GM18951 (cell line): Measurements from ENCODE around the gene HELZ2.
"Not testable (repeated sequence)": the region's sequence is repeated elsewhere in the genome, so short reads cannot be mapped to it uniquely, and the experiment has no call there.

Experiments
- POLR2A ChIP-seq: IDR thresholded peaks from 4 replicates; pipeline ENCODE4 v1.6.1; 2011; ENCODE audit warnings: mild to moderate bottlenecking; ENCODE audit not compliant: insufficient read length, insufficient read depth; ENCODE audit errors: extremely low read depth
- in situ Hi-C: fragments of 300-500 bp; cut with MboI; formaldehyde crosslinking; loops from one replicate; pipeline ENCODE4 v1.12.0; 2022; ENCODE audit warnings: low sequenced_read_pairs, mixed read lengths, inconsistent platforms; ENCODE audit not compliant: unreplicated experiment

HELZ2 gene

DNA sequence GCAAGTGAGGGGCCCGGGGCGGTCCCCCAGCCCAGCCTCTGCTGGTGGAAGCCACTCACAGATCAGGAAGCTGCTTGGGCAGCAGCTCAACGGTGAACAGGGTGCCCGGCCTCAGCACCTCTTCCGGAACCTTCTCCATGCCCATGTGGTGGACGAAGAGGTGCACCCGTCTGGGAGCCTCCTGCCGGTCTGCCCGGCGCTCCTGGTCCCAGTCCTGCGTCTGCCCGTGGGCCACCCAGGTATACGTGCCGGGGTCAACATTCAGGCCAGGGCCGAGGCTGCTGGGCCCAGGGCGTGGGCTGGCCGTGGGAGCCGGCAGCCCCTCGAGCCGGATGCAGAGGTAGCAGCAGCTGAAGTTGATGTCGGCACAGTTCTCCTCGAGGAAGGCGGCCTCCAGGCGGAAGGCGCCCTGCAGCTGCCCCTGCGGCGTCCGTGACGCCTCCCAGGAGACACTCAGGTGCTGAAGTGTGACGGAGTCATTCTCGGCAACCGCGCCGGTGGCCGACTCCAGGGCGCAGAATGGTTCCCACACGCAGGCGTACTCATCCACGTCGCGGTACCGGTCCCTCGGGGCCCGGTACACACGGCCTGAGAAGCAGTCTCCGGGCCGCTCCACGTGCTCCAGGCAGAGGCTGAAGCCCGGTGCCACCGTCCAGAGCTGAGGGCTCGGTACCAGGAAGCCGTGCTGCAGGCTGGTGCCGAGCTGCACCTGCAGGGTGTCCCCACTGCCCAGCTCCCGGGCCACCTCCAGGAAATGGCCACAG, 11.4 kb downstream of the HELZ2 start:
- no peak for TF ChIP-seq POLR2A
- in situ Hi-C loops = no loop called here

DNA sequence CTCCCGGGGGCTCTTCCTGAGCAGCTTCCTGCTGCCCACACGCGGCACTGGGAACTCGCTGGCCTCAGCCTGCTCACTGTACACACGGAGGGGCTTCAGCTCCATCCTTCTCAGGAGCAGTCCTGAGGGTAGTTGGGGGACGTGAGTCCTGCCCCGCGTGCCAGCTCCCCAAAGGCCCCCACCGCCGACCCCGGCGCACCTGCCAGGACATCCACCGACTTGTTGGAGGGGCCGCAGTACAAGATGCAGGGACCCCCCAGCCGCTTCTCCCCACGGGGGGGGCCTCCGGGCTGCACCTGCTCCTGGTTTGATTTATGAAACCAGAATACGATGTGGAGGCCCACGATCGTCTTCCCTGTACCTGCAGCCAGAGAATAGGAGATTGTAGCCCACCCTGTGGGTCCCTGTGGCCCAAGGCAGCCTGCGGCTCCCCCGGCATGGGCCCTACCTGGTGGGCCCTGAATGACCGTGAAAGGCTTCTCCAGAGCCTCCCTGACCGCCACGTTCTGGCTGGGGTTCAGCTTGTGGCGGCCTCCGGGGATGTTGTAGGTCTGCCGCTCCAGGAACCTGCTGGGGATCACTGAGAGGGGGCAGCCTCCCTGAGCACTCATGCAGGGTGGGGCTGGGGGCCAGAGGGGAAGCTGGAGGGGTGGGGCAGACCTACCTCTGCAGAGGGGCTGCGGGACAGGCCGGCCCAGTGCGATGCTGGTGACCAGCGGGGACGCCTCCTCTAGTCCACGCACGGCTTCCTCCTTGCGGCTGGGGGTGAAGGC, 12.2 kb downstream of the HELZ2 start:
- in situ Hi-C loops = no loop called here
- TF ChIP-seq POLR2A = no peak

DNA sequence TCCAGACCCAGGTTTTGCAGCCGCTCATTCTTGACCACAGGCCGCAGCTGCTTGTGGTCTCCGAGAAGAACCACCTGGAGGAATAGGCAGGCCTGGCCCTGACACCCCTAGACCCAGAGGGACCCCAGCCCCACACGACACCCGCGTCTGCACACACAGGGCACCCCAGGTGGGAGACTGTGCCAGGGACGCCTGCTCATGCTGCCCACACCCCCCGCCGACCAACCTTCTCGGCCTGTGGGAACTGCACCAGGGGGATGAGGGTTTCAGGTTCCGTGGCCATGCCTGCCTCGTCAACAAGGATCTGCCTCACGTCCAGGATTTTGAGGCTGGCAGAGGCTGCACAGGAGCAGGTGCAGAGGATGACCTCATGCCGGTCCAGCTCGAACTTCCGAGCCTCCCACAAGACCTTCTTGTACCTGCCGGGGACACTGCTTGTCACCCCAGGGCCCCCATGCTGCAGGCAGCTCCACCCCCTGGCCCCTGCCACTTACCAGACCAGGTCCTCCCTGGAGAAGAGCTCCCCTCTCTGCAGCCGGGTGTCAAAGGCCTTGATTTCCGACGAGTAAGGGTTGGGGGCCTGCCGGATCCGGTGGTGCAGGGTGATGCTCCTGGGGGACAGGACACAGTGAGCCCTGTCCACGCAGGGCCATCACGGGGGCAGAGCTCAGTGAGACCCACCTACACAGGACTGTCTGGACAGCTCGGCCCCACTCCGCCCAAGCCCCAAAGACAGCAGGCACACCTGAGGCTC, 13.0 kb downstream of the HELZ2 start:
- in situ Hi-C loops = no loop called here
- TF ChIP-seq POLR2A = no peak

DNA sequence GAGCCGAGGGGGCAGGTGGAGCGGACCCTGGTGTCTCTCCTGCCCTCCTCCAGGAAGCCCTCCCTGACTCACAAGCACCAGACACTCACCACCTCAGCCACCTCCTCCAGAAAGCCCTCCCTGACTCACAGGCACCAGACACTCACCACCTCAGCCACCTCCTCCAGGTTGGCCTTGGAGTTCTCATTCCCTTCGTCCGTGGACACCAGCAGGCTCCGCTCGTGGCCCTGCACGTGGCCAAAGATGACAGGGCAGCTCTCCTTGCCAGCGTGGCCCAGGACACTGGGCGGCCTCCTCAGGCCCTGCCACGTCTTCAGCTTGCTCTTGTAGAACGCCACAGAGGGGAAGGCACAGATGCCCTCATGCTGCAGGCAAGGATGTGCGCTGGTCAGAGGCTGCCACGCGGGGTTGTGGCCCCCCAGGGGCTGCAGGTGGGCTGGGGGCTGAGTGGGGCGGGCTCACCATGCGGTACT, 13.7 kb downstream of the HELZ2 start:
- no peak for TF ChIP-seq POLR2A
- in situ Hi-C loops = no loop called here

DNA sequence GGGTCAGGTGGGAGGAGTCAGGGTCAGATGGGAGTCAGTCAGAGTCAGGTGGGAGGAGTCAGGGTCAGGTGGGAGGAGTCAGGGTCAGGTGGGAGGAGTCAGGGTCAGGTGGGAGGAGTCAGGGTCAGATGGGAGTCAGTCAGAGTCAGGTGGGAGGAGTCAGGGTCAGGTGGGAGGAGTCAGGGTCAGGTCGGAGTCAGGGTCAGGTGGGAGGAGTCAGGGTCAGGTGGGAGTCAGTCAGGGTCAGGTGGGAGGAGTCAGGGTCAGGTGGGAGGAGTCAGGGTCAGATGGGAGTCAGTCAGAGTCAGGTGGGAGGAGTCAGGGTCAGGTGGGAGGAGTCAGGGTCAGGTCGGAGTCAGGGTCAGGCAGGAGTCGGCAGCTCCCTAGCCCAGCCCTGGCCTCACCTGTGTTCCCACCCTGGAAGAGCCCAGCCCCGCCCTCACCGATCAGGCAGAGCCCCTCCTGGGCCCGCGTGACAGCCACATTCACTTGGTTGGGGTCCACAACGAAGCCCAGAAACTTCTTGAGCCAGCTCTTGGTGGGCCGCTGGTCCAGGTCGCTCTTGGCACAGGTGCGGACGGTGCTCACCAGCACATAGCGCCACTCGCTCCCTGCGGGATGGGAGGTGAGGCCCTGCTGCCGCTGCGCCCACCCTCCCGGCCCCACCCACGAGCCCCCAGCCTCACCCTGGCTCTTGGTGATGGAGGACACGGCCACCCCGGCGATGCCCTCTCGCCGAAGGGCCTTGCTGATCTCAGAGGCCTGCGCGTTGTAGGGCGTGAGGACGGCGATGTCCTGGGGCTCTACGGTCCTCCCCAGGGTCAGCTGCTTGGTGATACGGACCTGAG, 14.3 kb downstream of the HELZ2 start:
- in situ Hi-C loops = not testable (repeated sequence)

DNA sequence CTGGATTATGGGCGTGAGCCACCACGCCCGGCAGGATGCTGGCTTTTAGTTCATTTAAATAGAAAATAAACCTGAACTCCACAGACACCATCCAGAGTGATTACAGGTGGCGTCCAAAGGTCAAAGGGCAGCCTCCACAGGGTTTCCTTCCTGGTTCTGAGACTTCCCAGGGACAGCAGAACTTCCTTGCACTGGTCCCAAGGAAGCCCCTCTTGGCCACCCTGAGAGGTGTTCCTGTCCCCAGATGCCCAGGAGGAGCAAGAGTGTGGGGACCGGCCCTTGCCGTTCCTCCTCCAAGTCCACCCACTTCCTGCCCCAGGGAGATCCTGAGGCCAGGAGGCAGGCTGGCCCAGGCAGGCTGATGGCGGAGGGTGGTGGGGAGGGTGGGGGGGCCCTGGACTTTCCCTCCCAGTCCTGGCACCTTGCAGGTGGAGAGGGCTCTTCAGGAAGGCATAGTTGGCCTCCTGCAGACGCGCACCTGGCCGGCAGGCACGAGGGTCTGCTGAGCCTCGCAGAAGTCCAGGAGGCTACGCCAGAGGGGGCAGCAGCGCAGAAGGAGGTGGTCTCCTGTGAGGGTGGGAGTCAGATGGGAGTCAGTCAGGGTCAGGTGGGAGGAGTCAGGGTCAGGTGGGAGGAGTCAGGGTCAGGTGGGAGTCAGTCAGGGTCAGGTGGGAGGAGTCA, 15.1 kb downstream of the HELZ2 start:
- in situ Hi-C loops = no loop called here
- no peak for TF ChIP-seq POLR2A

DNA sequence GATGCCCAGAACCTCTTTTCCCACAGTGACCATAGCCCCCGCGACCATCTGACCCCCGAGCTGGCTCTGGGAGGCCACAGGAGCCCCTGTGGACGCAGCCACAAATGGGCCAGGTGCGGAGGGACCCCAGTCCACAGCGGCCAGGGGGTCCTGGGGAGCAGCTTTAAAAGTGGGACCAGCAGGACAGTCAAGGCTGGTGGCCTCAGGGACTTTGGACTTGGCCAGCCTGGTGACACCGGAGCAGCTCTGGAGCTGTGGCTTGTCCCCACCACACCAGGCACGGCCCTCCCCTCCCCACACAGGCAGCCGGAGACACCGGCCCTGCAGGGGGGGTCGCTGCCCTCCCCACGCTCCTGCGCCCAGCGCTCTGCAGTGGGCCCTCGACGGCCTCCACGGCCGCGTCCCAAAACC, 16.6 kb downstream of the HELZ2 start:
- in situ Hi-C loops = no loop called here
- no peak for TF ChIP-seq POLR2A

DNA sequence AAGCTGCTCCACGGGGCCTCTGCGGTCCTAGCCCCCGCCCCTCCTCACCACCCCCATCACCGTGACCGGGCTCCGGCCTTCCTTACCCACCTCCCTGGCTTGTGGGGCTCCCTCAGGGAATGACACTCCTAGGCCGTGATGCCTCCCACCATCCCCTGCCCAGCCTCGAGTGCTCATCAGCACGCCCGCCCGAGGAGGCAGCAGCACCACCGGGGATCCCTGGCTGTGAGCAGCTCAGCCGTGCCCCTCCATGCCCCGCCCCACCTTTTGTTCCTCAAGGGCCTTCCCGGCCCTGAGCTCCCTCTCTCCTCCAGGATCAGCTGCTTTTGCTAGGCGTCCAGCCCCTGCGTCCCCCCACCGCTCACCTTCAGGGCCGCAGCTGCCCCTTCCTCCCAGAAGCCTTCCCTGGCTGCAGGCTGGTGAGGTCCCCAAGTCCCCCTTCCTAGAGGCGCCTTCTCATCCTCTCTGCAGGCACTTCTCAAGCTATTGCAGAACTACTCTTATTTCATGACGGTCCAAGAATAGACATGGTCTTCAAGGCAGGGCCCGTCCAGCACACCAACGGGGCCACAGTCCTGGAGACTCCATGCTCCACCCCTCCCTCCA, 17.1 kb downstream of the HELZ2 start:
- no peak for TF ChIP-seq POLR2A
- in situ Hi-C loops = no loop called here

DNA sequence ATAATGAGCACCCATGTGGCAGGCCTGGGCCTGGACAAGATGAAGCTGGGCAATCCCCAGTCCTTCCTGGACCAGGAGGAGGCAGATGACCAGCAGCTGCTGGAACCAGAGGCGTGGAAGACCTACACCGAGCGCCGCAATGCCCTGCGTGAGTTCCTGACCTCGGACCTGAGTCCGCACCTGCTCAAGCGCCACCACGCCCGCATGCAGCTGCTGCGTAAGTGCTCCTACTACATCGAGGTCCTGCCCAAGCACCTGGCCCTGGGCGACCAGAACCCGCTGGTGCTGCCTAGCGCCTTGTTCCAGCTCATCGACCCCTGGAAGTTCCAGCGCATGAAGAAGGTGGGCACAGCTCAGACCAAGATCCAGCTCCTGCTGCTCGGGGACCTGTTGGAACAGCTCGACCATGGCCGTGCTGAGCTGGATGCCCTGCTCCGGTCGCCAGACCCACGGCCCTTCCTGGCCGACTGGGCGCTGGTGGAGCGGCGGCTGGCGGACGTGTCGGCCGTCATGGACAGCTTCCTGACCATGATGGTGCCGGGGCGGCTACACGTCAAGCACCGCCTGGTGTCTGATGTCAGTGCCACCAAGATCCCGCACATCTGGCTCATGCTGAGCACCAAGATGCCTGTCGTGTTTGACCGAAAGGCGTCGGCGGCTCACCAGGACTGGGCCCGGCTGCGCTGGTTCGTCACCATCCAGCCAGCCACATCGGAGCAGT, 18.2 kb downstream of the HELZ2 start:
- TF ChIP-seq POLR2A = no peak
- in situ Hi-C loops = no loop called here

DNA sequence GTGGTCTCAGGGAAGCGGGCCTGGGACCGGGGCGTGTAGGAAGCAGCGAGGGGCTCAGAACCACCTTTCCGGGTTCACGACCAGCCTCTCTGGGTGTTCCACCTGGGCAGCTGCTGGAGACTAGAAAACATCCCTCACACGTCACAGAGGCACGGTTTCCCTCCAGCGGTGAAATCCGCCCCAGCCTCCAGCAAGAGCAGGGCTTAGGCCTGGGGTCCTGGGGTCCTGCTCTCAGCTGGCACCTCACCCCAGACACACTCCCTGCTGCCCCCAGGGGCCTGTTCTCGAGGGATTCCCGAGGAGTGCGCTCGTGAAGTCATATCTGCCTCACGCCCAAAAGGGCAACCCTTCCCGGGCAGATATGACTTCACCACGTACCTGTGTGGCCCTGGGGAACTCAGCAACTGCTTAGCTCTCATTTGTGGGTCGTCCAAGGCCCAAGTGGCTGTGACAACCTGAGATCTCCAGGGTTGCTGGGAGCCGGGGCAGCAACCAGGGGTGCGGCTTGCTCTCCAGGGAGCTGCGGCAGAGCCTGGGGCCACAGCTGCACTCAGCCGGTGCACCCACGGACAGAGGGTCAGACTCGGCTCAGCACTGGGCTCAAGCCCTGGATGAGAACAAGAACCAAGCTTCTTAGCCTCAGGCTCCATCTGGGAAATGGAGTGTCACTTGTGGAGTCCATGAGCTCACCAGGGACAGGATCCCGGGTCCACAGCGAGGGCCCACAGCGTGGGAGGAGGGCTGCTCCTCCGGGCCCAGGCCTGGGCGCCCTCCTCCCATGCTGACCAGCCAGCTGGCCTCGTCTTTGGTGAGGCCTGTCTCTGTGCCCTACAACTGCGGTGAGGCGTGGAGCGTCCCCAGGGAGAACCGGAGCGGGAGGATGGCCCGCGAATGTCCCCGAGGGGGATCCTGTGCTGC, 19.4 kb downstream of the HELZ2 start:
- in situ Hi-C loops = no loop called here
- no peak for TF ChIP-seq POLR2A
